ENCODE results near the gene GARIN5A.
A peak's percentile ranks its signal among the peaks of the same experiment; 100 is the strongest.

GARIN5A gene

GRCh38 chr19:50468818-50469217, 7.8 kb downstream of the GARIN5A start:
- H3K4me3 ChIP-seq (ENCODE audit: low read depth, low read length) = no peak overlapping the region
- no peak for TF ChIP-seq CTCF (IDR thresholded peaks at IDR 0.05; ENCODE audit: insufficient read depth, low read depth, low read length, missing control alignments)
- DNase-seq (ENCODE audit: low read depth) = no peak

DNA sequence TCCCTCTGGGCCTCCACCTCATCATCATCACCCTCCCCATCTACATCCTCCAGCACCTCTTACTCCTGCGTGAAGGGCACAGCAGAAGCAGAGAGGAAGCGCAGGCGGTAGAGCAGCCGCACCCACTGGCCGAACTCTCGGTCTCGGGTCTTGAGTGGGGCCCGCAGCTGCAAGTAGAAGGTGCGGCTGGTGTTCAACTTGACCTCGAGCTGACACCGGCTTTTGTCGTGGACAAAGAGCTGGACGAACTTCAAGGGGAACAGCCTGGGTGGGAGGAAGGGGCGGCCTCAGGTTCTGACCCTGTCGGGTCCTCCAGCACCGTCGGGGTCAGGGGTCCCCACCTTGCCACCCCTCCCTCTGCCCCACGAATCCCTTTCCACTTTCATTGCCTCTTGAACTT, 9.1 kb downstream of the GARIN5A start:
- DNase-seq (ENCODE audit: low read depth) = no peak
- no peak overlapping the region for H3K4me3 ChIP-seq (ENCODE audit: low read depth, low read length)
- no peak for TF ChIP-seq CTCF (IDR thresholded peaks at IDR 0.05; ENCODE audit: insufficient read depth, low read depth, low read length, missing control alignments)

DNA sequence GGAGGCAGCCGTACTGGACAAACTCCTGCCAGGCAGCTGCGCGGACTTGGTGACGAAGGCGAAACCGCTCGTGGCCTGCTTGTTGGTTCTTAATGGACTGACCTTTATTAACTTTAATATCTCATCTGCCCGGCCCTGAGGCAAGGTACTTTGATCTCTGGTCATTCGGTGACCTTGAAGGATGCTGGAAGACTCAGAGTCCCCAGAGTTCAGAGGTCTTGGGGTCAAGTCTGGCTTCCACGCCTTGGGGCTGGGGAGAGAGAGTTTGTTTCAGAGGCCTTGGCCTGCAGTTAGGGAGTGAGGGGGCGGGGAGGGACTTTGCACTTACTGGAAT, 10.0 kb downstream of the GARIN5A start:
- no peak overlapping the region for H3K4me3 ChIP-seq (ENCODE audit: low read depth, low read length)
- no peak for DNase-seq (ENCODE audit: low read depth)
- TF ChIP-seq CTCF (IDR thresholded peaks at IDR 0.05; ENCODE audit: insufficient read depth, low read depth, low read length, missing control alignments) = no peak

GRCh38 chr19:50465986-50466705, 10.5 kb downstream of the GARIN5A start:
- peak; percentile 16 for TF ChIP-seq CTCF (IDR thresholded peaks at IDR 0.05; ENCODE audit: insufficient read depth, low read depth, low read length, missing control alignments)
- no peak for DNase-seq (ENCODE audit: low read depth)
- H3K4me3 ChIP-seq (ENCODE audit: low read depth, low read length) = no peak overlapping the region

- H3K4me3 ChIP-seq (ENCODE audit: low read depth, low read length) = no peak overlapping the region
- DNase-seq (ENCODE audit: low read depth) = no peak
- no peak for TF ChIP-seq CTCF (IDR thresholded peaks at IDR 0.05; ENCODE audit: insufficient read depth, low read depth, low read length, missing control alignments)
Observed at GRCh38 chr19:50465000-50465399, 11.6 kb downstream of the GARIN5A start.

GRCh38 chr19:50464348-50464747, 12.3 kb downstream of the GARIN5A start:
- no peak for DNase-seq (ENCODE audit: low read depth)

More at GRCh38 chr19:50464348-50464747, 12.3 kb downstream of the GARIN5A start:
- H3K4me3 ChIP-seq (ENCODE audit: low read depth, low read length) = no peak overlapping the region
- no peak for TF ChIP-seq CTCF (IDR thresholded peaks at IDR 0.05; ENCODE audit: insufficient read depth, low read depth, low read length, missing control alignments)
